Astrocyte (in vitro differentiated cells and primary cell): ENCODE measurements around the gene AGRN. TPM values are rescaled to one million over a fixed set of nuclear protein-coding genes. Genes with fewer than 3 reads are reported as not detected.

Experiments
- DNase-seq: peaks from one replicate; pipeline ENCODE4 v3.0.0-alpha.2; 2010; ENCODE audit warnings: low read depth
- FAIRE-seq: peaks from 2 replicates; lab custom pipeline; 2011; peaks lifted over from hg19 to GRCh38; lab: Jason Lieb, UNC
- H2AFZ ChIP-seq: 2 replicates; pipeline ENCODE4 v1.6.0; 2012; ENCODE audit warnings: low read depth, low read length, inconsistent platforms
- H3K27ac ChIP-seq: 2 replicates; pipeline ENCODE4 v1.5.1; 2011; ENCODE audit warnings: low read depth, low read length, inconsistent platforms
- H3K27me3 ChIP-seq: 2 replicates; pipeline ENCODE4 v1.6.0; 2011; ENCODE audit warnings: low read length, inconsistent platforms; ENCODE audit not compliant: insufficient read depth
- H3K36me3 ChIP-seq: 2 replicates; pipeline ENCODE4 v1.5.1; 2011; ENCODE audit warnings: low read length, inconsistent platforms; ENCODE audit not compliant: insufficient read depth
- H3K4me1 ChIP-seq: 2 replicates; pipeline ENCODE4 v1.5.1; 2011; ENCODE audit warnings: low read length, inconsistent platforms; ENCODE audit not compliant: insufficient read depth
- H3K4me2 ChIP-seq: 2 replicates; pipeline ENCODE4 v1.6.0; 2012; ENCODE audit warnings: low read length, inconsistent platforms
- H3K4me3 ChIP-seq: 2 replicates; pipeline ENCODE4 v1.5.1; 2011; ENCODE audit warnings: low read depth, mild to moderate bottlenecking, low read length, inconsistent platforms; ENCODE audit not compliant: insufficient read depth
- H3K79me2 ChIP-seq: 2 replicates; pipeline ENCODE4 v1.6.0; 2012; ENCODE audit warnings: mild to moderate bottlenecking, low read length, inconsistent platforms; ENCODE audit not compliant: insufficient read depth
- H3K9ac ChIP-seq: 2 replicates; pipeline ENCODE4 v1.6.0; 2012; ENCODE audit warnings: mild to moderate bottlenecking, low read length, inconsistent platforms
- H3K9me3 ChIP-seq: 2 replicates; pipeline ENCODE4 v1.5.1; 2012; ENCODE audit warnings: low read depth, mild to moderate bottlenecking, low read length, inconsistent platforms; ENCODE audit not compliant: insufficient read depth
- H4K20me1 ChIP-seq: 2 replicates; pipeline ENCODE4 v1.6.0; 2012; ENCODE audit warnings: low read length, inconsistent platforms; ENCODE audit not compliant: insufficient read depth
- H3K27ac Mint-ChIP-seq: one replicate; pipeline ENCODE4 v1.8.0; 2021; ENCODE audit warnings: mild to moderate bottlenecking, mixed read lengths; ENCODE audit not compliant: unreplicated experiment
- H3K27me3 Mint-ChIP-seq: one replicate; pipeline ENCODE4 v1.8.0; 2021; ENCODE audit warnings: low read depth, mixed read lengths; ENCODE audit not compliant: unreplicated experiment
- H3K36me3 Mint-ChIP-seq: one replicate; pipeline ENCODE4 v1.8.0; 2021; ENCODE audit warnings: low read depth, mixed read lengths; ENCODE audit not compliant: unreplicated experiment
- H3K4me1 Mint-ChIP-seq: one replicate; pipeline ENCODE4 v1.8.0; 2021; ENCODE audit warnings: low read depth, mixed read lengths; ENCODE audit not compliant: unreplicated experiment
- H3K4me3 Mint-ChIP-seq: one replicate; pipeline ENCODE4 v1.8.0; 2021; ENCODE audit warnings: mild to moderate bottlenecking, moderate library complexity, mixed read lengths; ENCODE audit not compliant: unreplicated experiment
- H3K9me3 Mint-ChIP-seq: one replicate; pipeline ENCODE4 v1.8.0; 2021; ENCODE audit warnings: mild to moderate bottlenecking, mixed read lengths; ENCODE audit not compliant: unreplicated experiment
- CTCF ChIP-seq: IDR thresholded peaks from 2 replicates; pipeline ENCODE4 v1.5.1; 2011; ENCODE audit warnings: low read depth, mild to moderate bottlenecking, inconsistent platforms, low read length, moderate library complexity; ENCODE audit not compliant: insufficient read depth
- EZH2 ChIP-seq: IDR thresholded peaks from 2 replicates; pipeline ENCODE4 v1.6.1; 2012; ENCODE audit warnings: mild to moderate bottlenecking, low read length, inconsistent platforms; ENCODE audit not compliant: insufficient read depth
- total RNA-seq: library from RNA; stranded (reverse); gene quantifications from 2 replicates; pipeline ENCODE4 v1.2.1, GENCODE V29; 2021

AGRN gene
- total RNA-seq, 1 donor from 2014 or later: 589 TPM

GRCh38 chr1:998995-999724, 20.8 kb upstream of the AGRN start:
- DNase-seq (no peak), FAIRE-seq (no peak)
- H3K4me2 ChIP-seq: peak overlapping the region; percentile 95
- Mint-ChIP-seq H3K9me3 (no peaks in the 10 kb centered on the region), H3K4me3 (peak overlapping the region; percentile 79), H3K27ac (no peak overlapping the region), H3K4me1 (peaks cover 9% of the 10 kb centered on the region), H3K36me3 (peaks cover 8% of the 10 kb centered on the region), H3K27me3 (no peaks in the 10 kb centered on the region)
- peak; percentile 78 for TF ChIP-seq EZH2
- TF ChIP-seq CTCF: no peak
- H3K27ac ChIP-seq: peak overlapping the region; percentile 42
- H3K36me3 ChIP-seq: no peaks in the 10 kb centered on the region
- H2AFZ ChIP-seq: no peak overlapping the region
- H3K4me1 ChIP-seq: peaks cover 14% of the 10 kb centered on the region
- peaks cover 27% of the 10 kb centered on the region for H4K20me1 ChIP-seq
- H3K4me3 ChIP-seq: peak overlapping the region; percentile 59
- H3K27me3 ChIP-seq: no peaks in the 10 kb centered on the region
- no peaks in the 10 kb centered on the region for H3K9me3 ChIP-seq
- peak overlapping the region; percentile 97 for H3K9ac ChIP-seq
- H3K79me2 ChIP-seq: no peaks in the 10 kb centered on the region

GRCh38 chr1:999725-1000356, 20.1 kb upstream of the AGRN start, which contains the start of gene HES4:
HES4 (minus strand) TSS chr1:1000097; CDS start chr1:999973, 124 bp downstream.
- Histone ChIP-seq H3K9ac (peak within 1 kb of the TSS; percentile 97), H3K4me2 (peak within 1 kb of the TSS; percentile 95), H3K79me2 (no peaks in the 10 kb centered on the region), H3K27ac (peak within 1 kb of the TSS; percentile 98), H3K4me1 (peaks cover 17% of the 10 kb centered on the region), H3K4me3 (peak within 1 kb of the TSS; percentile 67), H3K27me3 (no peaks in the 10 kb centered on the region), H2AFZ (peak within 1 kb of the TSS; percentile 61), H3K9me3 (no peaks in the 10 kb centered on the region), H3K36me3 (no peaks in the 10 kb centered on the region), H4K20me1 (peaks cover 34% of the 10 kb centered on the region)
- H3K4me1 Mint-ChIP-seq: peaks cover 14% of the 10 kb centered on the region
- peak within 1 kb of the TSS; percentile 99 for H3K27ac Mint-ChIP-seq
- FAIRE-seq: no peak
- TF ChIP-seq CTCF (no peak), EZH2 (no peak)
- no peaks in the 10 kb centered on the region for H3K27me3 Mint-ChIP-seq
- peak within 1 kb of the TSS; percentile 94 for H3K4me3 Mint-ChIP-seq
- H3K36me3 Mint-ChIP-seq: peaks cover 8% of the 10 kb centered on the region
- DNase-seq: peak; percentile 82
- no peaks in the 10 kb centered on the region for H3K9me3 Mint-ChIP-seq
